ENCODE data around the gene LILRA1. TPM values are rescaled to one million over a fixed set of nuclear protein-coding genes. Genes with fewer than 3 reads are reported as not detected.
A peak's percentile ranks its signal among the peaks of the same experiment; 100 is the strongest.
"Not testable (repeated sequence)": the region's sequence is repeated elsewhere in the genome, so short reads cannot be mapped to it uniquely, and the experiment has no call there.

LILRA1 gene
- 0.22 TPM for total RNA-seq
- long read RNA-seq, partial matches to known transcripts, result 0 of 1 reads
- long read RNA-seq, other reads (novel, unspliced or antisense), result 0 of 1 reads

DNA sequence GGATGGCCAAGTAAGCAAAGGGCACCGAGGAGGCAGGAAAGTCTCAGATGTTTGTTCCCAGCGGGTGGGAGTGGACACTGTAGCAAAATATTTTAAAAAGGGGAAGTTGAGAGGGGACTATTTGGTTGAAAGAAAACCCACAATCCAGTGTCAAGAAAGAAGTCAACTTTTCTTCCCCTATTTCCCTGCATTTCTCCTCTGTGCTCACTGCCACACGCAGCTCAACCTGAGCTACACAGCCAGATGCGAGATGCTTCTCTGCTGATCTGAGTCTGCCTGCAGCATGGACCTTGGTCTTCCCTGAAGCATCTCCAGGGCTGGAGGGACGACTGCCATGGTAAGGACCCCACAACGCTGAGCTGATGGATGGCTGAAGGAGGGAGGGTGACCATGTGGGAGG is at the start of gene LILRA1:
TSS of gene LILRA1 (plus strand) at position 188 of the 400 bp plus-strand sequence. CDS start 613 bp downstream, outside the sequence.
- H3K36me3 ChIP-seq; intact Hi-C loops (cut with micrococcal nuclease); H3K4me1 ChIP-seq; H3K27ac ChIP-seq (replicated peaks); DNase-seq; H3K4me3 ChIP-seq: not testable (repeated sequence)
- Histone ChIP-seq H3K9me3 (replicated peaks) (peaks cover 23% of the 10 kb centered on the region), H3K27me3 (ENCODE audit: low read depth) (peaks cover 54% of the 10 kb centered on the region)

DNA sequence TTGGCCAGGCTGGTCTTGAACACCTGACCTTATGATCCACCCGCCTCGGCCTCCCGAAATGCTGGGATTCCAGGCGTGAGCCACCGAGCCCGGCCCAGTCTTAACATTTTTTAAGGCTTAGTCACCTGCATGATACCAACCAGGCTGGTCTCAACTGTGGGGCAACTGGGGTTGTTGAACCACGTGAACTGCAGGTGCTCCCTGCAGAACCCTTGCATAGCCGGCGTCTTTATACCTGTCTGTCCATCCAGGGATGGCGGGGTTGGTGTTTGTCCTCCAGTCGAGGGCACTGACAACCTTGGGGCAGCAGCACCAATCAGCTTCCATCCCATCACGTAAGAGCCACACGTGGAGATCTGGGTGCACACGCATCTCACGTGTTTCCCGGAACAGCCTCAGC is 44.6 kb upstream of the LILRA1 start:
- Histone ChIP-seq H3K27me3 (ENCODE audit: low read depth) (peaks cover 21% of the 10 kb centered on the region), H3K36me3 (no peaks in the 10 kb centered on the region), H3K9me3 (replicated peaks) (peaks cover 6% of the 10 kb centered on the region), H3K4me1 (no peaks in the 10 kb centered on the region), H3K4me3 (no peak overlapping the region), H3K27ac (replicated peaks) (no peak overlapping the region)
- TF ChIP-seq, protein P1, sequence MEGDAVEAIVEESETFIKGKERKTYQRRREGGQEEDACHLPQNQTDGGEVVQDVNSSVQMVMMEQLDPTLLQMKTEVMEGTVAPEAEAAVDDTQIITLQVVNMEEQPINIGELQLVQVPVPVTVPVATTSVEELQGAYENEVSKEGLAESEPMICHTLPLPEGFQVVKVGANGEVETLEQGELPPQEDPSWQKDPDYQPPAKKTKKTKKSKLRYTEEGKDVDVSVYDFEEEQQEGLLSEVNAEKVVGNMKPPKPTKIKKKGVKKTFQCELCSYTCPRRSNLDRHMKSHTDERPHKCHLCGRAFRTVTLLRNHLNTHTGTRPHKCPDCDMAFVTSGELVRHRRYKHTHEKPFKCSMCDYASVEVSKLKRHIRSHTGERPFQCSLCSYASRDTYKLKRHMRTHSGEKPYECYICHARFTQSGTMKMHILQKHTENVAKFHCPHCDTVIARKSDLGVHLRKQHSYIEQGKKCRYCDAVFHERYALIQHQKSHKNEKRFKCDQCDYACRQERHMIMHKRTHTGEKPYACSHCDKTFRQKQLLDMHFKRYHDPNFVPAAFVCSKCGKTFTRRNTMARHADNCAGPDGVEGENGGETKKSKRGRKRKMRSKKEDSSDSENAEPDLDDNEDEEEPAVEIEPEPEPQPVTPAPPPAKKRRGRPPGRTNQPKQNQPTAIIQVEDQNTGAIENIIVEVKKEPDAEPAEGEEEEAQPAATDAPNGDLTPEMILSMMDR (IDR thresholded peaks at IDR 0.05; ENCODE audit: borderline replicate concordance), result no peak
- intact Hi-C loops (cut with micrococcal nuclease), result no loop called here
- DNase-seq, result no peak

DNA sequence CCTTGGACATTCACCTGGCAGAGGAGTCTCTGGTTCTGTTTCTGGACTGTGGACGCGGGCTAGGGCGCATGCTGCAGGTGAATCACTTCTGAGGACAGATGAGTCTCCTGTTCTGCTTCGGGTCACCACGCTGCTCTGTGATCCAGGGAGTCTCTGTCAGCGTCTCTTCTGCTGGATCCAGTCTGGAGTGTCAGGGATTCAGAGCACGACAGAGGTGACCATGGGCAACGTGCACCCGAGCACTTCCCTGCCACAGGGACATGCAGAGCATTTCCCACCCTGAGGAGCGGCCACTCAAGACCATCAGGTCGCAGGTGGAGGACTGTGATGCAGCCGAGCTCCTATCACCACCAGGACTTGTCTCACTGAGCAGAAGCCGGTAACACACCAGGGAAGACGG is 44.2 kb upstream of the LILRA1 start:
- intact Hi-C loops (cut with micrococcal nuclease), result no loop called here

DNA sequence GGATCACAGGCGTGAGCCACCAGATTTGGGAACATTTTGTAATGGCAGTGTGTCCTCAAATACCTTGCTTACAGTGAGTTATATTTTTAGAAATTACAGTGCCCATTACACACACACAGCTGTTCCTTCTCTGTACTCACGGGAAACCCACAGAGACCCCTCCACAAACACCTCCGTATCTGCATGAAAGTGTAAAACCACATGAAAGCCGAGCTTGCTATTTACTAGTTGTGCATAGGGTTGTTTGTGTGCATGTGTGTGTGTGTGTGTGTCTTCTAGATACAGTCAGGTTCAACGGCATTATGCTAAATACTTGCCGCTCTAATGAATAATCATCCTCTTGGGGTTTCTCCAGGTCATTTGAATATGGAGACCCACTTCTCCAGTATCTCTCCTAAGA is 42.1 kb upstream of the LILRA1 start:
- no peak overlapping the region for H3K27ac ChIP-seq (replicated peaks)
- intact Hi-C loops (cut with micrococcal nuclease), result no loop called here

More for the DNA sequence above, 44.2 kb upstream of the LILRA1 start:
- TF ChIP-seq, protein P1 (IDR thresholded peaks at IDR 0.05; ENCODE audit: borderline replicate concordance), result no peak
- H3K4me3 ChIP-seq, result no peak overlapping the region
- H3K27ac ChIP-seq (replicated peaks), result no peak overlapping the region
- H3K9me3 ChIP-seq (replicated peaks), result peaks cover 4% of the 10 kb centered on the region
- H3K4me1 ChIP-seq, result no peaks in the 10 kb centered on the region
- peaks cover 18% of the 10 kb centered on the region for H3K27me3 ChIP-seq (ENCODE audit: low read depth)
- H3K36me3 ChIP-seq, result no peaks in the 10 kb centered on the region
- no peak for DNase-seq

DNA sequence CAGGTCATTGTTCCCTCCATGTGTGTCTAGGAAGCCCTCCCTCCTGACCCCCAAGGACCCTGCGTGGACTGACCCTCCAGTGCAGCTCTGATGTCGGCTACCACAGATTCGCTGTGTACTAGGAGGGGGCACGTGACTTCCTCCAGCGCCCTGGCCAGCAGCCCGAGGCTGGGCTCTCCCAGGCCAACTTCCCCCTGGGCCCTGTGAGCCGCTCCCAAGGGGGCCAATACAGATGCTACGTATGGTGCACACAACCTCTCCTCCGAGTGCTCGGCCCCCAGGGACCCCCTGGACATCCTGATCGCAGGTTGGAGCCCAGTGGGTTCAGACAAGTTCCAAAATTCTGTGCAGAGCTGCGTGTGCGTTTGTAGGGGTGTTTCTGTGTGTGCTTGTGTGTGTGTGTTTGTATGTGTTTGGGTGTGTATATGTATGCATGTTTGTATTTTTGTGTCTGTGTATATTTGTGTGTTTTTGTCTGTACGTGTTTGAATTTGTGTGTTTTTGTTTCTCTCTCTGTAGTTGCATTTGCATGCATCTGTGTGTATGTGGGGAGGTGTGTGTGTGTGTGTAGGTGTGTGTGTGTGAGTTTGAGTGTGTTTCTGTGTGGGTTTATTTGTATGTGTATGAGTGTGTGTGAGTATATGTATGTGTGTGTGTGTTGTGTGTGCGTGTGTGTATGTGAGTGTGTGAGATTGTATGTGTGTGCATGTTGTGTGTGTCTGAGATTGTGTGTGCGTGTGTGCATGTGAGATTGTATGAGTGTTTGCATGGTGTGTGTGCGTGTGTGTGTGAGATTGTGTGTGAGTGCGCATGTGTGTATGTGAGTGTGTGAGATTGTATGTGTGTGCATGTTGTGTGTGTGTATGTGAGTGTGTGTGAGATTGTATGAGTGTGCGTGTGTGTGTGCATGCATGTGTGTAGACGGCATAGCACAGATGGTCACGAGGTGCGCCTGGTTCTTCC is 41.2 kb upstream of the LILRA1 start:
- Histone ChIP-seq H3K27ac (replicated peaks) (no peak overlapping the region), H3K4me1 (no peaks in the 10 kb centered on the region), H3K27me3 (ENCODE audit: low read depth) (peaks cover 32% of the 10 kb centered on the region), H3K9me3 (replicated peaks) (no peaks in the 10 kb centered on the region), H3K4me3 (no peak overlapping the region), H3K36me3 (no peaks in the 10 kb centered on the region)
- peak; percentile 28 for DNase-seq
- intact Hi-C loops (cut with micrococcal nuclease), result no loop called here
- TF ChIP-seq, protein P1 (IDR thresholded peaks at IDR 0.05; ENCODE audit: borderline replicate concordance), result no peak

More for the DNA sequence above, 42.1 kb upstream of the LILRA1 start:
- peaks cover 27% of the 10 kb centered on the region for H3K27me3 ChIP-seq (ENCODE audit: low read depth)
- no peak for DNase-seq
- H3K4me1 ChIP-seq, result no peaks in the 10 kb centered on the region
- no peak overlapping the region for H3K4me3 ChIP-seq
- no peaks in the 10 kb centered on the region for H3K9me3 ChIP-seq (replicated peaks)
- TF ChIP-seq, protein P1 (IDR thresholded peaks at IDR 0.05; ENCODE audit: borderline replicate concordance), result no peak
- H3K36me3 ChIP-seq, result no peaks in the 10 kb centered on the region

DNA sequence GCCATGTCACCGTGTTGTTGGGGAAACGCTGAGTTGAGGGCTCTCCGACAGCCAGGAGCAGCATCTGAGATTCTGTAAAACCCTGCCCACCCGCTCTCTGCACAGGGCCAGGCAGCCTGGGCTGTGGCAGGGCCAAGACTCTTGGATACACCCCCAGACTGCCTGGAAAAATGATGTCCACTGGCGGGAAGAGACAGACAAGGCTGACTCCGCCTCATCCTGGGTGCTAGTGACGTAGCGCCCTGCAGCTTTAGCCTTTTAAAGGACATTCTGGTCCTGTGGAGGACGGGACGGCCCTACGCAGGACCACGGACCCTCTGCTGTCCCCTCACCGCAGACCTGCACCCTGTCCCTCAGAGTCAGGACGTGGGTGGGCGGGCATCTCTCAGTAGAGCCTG is 40.5 kb upstream of the LILRA1 start:
- intact Hi-C loops (cut with micrococcal nuclease), result no loop called here
- TF ChIP-seq, protein P1 (IDR thresholded peaks at IDR 0.05; ENCODE audit: borderline replicate concordance), result no peak
- Histone ChIP-seq H3K9me3 (replicated peaks) (no peaks in the 10 kb centered on the region), H3K4me1 (no peaks in the 10 kb centered on the region), H3K27me3 (ENCODE audit: low read depth) (peaks cover 38% of the 10 kb centered on the region), H3K36me3 (no peaks in the 10 kb centered on the region), H3K27ac (replicated peaks) (no peak overlapping the region), H3K4me3 (no peak overlapping the region)
- no peak for DNase-seq
